Measurements from ENCODE around the gene TEKTIP1. TPM values are rescaled to one million over a fixed set of nuclear protein-coding genes. Genes with fewer than 3 reads are reported as not detected.

TEKTIP1 gene
- total and polyA plus RNA-seq, 10 of the 15 experiments (the other 5 are each of a cell fraction or from before 2014, with no cell fraction given), result 0.18 to 2.6 (median 0.60) TPM; not detected in 5

DNA sequence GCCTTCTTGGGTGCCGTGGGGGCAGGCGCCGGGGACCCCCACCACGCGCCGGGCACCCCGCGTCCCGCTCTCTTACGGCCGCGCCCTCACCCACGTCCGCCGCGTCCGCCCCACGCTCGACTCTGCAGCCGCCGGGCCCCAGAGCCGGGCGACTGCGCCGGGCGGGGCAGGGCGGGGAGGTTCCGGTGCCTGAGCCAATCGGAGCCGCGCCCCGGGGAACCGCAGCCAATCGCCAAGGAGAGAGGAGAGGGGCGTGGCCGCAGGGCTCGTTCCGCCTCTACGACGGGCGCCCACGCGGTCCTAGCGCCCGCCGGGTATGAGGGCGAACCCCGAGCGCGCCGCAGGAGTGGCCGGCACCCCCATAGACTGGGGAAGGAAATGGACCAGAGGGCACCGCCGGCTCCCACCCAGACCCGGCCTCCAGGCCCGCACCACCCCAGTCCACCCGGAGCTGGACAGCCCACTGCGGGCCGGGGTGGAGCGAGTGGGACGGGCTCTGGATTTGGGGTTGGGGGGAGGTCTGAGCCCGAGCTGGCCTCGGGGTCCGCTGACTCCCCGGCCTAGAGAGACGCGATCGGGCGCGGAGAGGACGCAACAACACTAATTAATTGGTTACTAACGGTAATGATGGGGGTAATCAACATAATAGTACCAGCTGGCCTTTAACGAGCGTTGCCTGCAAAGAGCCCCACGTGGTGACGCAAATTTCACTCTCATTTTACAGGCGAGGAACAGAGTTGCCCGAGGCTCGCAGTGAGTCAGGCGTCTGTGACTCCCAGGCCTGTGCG is 18.7 kb downstream of the TEKTIP1 start, which contains the start of gene MFSD12 (continued):
- TF ChIP-seq, protein P1, sequence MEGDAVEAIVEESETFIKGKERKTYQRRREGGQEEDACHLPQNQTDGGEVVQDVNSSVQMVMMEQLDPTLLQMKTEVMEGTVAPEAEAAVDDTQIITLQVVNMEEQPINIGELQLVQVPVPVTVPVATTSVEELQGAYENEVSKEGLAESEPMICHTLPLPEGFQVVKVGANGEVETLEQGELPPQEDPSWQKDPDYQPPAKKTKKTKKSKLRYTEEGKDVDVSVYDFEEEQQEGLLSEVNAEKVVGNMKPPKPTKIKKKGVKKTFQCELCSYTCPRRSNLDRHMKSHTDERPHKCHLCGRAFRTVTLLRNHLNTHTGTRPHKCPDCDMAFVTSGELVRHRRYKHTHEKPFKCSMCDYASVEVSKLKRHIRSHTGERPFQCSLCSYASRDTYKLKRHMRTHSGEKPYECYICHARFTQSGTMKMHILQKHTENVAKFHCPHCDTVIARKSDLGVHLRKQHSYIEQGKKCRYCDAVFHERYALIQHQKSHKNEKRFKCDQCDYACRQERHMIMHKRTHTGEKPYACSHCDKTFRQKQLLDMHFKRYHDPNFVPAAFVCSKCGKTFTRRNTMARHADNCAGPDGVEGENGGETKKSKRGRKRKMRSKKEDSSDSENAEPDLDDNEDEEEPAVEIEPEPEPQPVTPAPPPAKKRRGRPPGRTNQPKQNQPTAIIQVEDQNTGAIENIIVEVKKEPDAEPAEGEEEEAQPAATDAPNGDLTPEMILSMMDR (IDR thresholded peaks at IDR 0.05 in 2 of 3, conservative IDR thresholded peaks at IDR 0.05 in 1 of 3; ENCODE audit: control insufficient read depth in 2 of 3, extremely low read depth in 1 of 3, insufficient read depth in 1 of 3, low read depth in 3 of 3, low read length in 3 of 3), result no peak
- TF ChIP-seq NRF1 (conservative IDR thresholded peaks at IDR 0.05; ENCODE audit: low read depth, low read length) (no peak), ZNF622 (IDR thresholded peaks at IDR 0.05) (no peak), CBFB (IDR thresholded peaks at IDR 0.05; ENCODE audit: low read depth) (no peak), POLR2AphosphoS2 (IDR thresholded peaks at IDR 0.05; ENCODE audit: low read depth, low read length) (no peak), TAF1 (IDR thresholded peaks at IDR 0.05; ENCODE audit: borderline replicate concordance, low read depth, low read length) (peak; percentile 62; the same call in 1 of the 2 replicates), RAD21 (IDR thresholded peaks at IDR 0.05; ENCODE audit: insufficient read depth, low read depth, low read length) (no peak), RB1 (IDR thresholded peaks at IDR 0.05; ENCODE audit: borderline replicate concordance) (no peak), HCFC1 (IDR thresholded peaks at IDR 0.05; ENCODE audit: low read length) (no peak; the same call in 1 of the 2 replicates), CHD1 (IDR thresholded peaks at IDR 0.05; ENCODE audit: low read depth, low read length) (no peak), NR2C2 (IDR thresholded peaks at IDR 0.05; ENCODE audit: borderline replicate concordance, control insufficient read depth, insufficient read length, low read depth) (no peak), BRCA1 (IDR thresholded peaks at IDR 0.05; ENCODE audit: low read depth, low read length) (no peak), KAT2A (conservative IDR thresholded peaks at IDR 0.05; ENCODE audit: control insufficient read depth, low read depth, low read length) (no peak)
- TF ChIP-seq, protein P2, sequence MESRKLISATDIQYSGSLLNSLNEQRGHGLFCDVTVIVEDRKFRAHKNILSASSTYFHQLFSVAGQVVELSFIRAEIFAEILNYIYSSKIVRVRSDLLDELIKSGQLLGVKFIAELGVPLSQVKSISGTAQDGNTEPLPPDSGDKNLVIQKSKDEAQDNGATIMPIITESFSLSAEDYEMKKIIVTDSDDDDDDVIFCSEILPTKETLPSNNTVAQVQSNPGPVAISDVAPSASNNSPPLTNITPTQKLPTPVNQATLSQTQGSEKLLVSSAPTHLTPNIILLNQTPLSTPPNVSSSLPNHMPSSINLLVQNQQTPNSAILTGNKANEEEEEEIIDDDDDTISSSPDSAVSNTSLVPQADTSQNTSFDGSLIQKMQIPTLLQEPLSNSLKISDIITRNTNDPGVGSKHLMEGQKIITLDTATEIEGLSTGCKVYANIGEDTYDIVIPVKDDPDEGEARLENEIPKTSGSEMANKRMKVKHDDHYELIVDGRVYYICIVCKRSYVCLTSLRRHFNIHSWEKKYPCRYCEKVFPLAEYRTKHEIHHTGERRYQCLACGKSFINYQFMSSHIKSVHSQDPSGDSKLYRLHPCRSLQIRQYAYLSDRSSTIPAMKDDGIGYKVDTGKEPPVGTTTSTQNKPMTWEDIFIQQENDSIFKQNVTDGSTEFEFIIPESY (IDR thresholded peaks at IDR 0.05), result no peak
- TF ChIP-seq, protein P3, sequence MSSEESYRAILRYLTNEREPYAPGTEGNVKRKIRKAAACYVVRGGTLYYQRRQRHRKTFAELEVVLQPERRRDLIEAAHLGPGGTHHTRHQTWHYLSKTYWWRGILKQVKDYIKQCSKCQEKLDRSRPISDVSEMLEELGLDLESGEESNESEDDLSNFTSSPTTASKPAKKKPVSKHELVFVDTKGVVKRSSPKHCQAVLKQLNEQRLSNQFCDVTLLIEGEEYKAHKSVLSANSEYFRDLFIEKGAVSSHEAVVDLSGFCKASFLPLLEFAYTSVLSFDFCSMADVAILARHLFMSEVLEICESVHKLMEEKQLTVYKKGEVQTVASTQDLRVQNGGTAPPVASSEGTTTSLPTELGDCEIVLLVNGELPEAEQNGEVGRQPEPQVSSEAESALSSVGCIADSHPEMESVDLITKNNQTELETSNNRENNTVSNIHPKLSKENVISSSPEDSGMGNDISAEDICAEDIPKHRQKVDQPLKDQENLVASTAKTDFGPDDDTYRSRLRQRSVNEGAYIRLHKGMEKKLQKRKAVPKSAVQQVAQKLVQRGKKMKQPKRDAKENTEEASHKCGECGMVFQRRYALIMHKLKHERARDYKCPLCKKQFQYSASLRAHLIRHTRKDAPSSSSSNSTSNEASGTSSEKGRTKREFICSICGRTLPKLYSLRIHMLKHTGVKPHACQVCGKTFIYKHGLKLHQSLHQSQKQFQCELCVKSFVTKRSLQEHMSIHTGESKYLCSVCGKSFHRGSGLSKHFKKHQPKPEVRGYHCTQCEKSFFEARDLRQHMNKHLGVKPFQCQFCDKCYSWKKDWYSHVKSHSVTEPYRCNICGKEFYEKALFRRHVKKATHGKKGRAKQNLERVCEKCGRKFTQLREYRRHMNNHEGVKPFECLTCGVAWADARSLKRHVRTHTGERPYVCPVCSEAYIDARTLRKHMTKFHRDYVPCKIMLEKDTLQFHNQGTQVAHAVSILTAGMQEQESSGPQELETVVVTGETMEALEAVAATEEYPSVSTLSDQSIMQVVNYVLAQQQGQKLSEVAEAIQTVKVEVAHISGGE (CRISPR knock-in tag; IDR thresholded peaks at IDR 0.05), result no peak
- TF ChIP-seq, protein P4, sequence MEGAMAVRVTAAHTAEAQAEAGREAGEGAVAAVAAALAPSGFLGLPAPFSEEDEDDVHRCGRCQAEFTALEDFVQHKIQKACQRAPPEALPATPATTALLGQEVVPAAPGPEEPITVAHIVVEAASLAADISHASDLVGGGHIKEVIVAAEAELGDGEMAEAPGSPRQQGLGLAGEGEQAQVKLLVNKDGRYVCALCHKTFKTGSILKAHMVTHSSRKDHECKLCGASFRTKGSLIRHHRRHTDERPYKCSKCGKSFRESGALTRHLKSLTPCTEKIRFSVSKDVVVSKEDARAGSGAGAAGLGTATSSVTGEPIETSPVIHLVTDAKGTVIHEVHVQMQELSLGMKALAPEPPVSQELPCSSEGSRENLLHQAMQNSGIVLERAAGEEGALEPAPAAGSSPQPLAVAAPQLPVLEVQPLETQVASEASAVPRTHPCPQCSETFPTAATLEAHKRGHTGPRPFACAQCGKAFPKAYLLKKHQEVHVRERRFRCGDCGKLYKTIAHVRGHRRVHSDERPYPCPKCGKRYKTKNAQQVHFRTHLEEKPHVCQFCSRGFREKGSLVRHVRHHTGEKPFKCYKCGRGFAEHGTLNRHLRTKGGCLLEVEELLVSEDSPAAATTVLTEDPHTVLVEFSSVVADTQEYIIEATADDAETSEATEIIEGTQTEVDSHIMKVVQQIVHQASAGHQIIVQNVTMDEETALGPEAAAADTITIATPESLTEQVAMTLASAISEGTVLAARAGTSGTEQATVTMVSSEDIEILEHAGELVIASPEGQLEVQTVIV (IDR thresholded peaks at IDR 0.05; ENCODE audit: borderline replicate concordance, partially characterized antibody), result peak; percentile 92
